Measurements from ENCODE around the gene CNTROB. TPM values are rescaled to one million over a fixed set of nuclear protein-coding genes. Genes with fewer than 3 reads are reported as not detected.

CNTROB gene
- total and polyA plus RNA-seq, 10 of the 15 experiments (the other 5 are each of a cell fraction or from before 2014, with no cell fraction given), result 2.0 to 36.2 (median 28.2) TPM

- H3K27ac ChIP-seq (ENCODE audit: control insufficient read depth, insufficient read depth), result peak overlapping the region; percentile 96
- no peaks in the 10 kb centered on the region for H3K27me3 ChIP-seq (replicated peaks in 1 of 2; ENCODE audit: control insufficient read depth in 2 of 2, insufficient read depth in 2 of 2, low read length in 1 of 2)
- H2AFZ ChIP-seq (ENCODE audit: control insufficient read depth, low read depth, low read length), result peak overlapping the region; percentile 97
- ChIA-PET POLR2A (interaction anchor here (0.5 to 3.4 kb wide), 25 partner anchors 8 to 447 kb away, joined by 3 to 27 read pairs (median 3); partner anchors contain the start of genes NAA38, RNF227 and SLC25A35), CTCF (interaction anchor here (0.5 to 8.9 kb wide), 23 partner anchors 10 to 263 kb away, joined by 3 to 76 read pairs (median 4); partner anchors contain the start of genes CYB5D1, GUCY2D, NAA38 and RNF227), RAD21 (ENCODE audit: unreplicated experiment) (interaction anchor here (0.7 to 2.8 kb wide), 26 partner anchors 10 to 257 kb away, joined by 3 to 14 read pairs (median 4); partner anchors contain the start of genes BORCS6, CYB5D1, NAA38 and RNF227), SMC1A (ENCODE audit: uncharacterized antibody, unreplicated experiment) (interaction anchor here (0.6 to 4.7 kb wide), 21 partner anchors 12 to 187 kb away, joined by 3 to 25 read pairs (median 5); partner anchors contain the start of genes NAA38 and RNF227)
- DNase-seq (ENCODE audit: low read depth, low spot score) (no peak), ATAC-seq (peak; percentile 53), FAIRE-seq (peak; percentile 27)
- H4K20me1 ChIP-seq (ENCODE audit: control insufficient read depth, insufficient read depth), result no peaks in the 10 kb centered on the region
- peaks cover 31% of the 10 kb centered on the region for H3K79me2 ChIP-seq (ENCODE audit: control insufficient read depth, insufficient read depth, low read length)
- under 1% methylated on average over 16 of the region's 17 CpGs for whole genome bisulfite sequencing (ENCODE audit: insufficient coverage, insufficient replicate concordance, low lambda C conversion rate, missing lambda C conversion rate)
- BruUV-seq (replicated peaks), result no TSS peak
- H3K36me3 ChIP-seq (ENCODE audit: control insufficient read depth in 2 of 2, insufficient read depth in 2 of 2, low read length in 1 of 2), result peaks cover 0 to 3% of the 10 kb centered on the region in 2 experiments; a peak in 2 of 4 replicates
- no peaks in the 10 kb centered on the region for H3K9me3 ChIP-seq (replicated peaks; ENCODE audit: control insufficient read depth, insufficient read depth, low read length)
- in situ Hi-C loops (cut with MboI), result no loop called here
- H3K4me3 ChIP-seq, result peak overlapping the region; percentile 98
- peaks cover 8% of the 10 kb centered on the region for H3K4me1 ChIP-seq (ENCODE audit: control insufficient read depth, insufficient read depth, low read length)
- intact Hi-C loops (cut with micrococcal nuclease; ENCODE audit: unreplicated experiment), result loop anchor here (5.0 kb wide), 1 partner anchor 55 kb away; no protein-coding TSS in a partner anchor
- H3K4me2 ChIP-seq (ENCODE audit: control insufficient read depth, insufficient read depth), result peak overlapping the region; percentile 51
- H3K9ac ChIP-seq (ENCODE audit: control insufficient read depth, insufficient read depth, low read length), result peak overlapping the region; percentile 97
- TF ChIP-seq GATAD2B (conservative IDR thresholded peaks at IDR 0.05; ENCODE audit: low read depth), result 0 out of 2 replicates have a peak, but pooled peaks have one; percentile 5
- TF ChIP-seq BCLAF1 (IDR thresholded peaks at IDR 0.05), result no peak
- TF ChIP-seq SMC3 (IDR thresholded peaks at IDR 0.05; ENCODE audit: borderline replicate concordance, low read length), result 0 out of 2 replicates have a peak, but pooled peaks have one; percentile 1
- TF ChIP-seq POLR2AphosphoS2 (IDR thresholded peaks at IDR 0.05; ENCODE audit: low read depth, low read length), result no peak
- no peak for TF ChIP-seq MYC (IDR thresholded peaks at IDR 0.05; ENCODE audit: insufficient read depth, insufficient read length, insufficient replicate concordance, low read length, severe bottlenecking)
- peak; percentile 12 for TF ChIP-seq SKIL (IDR thresholded peaks at IDR 0.05; ENCODE audit: low read depth, poor library complexity, severe bottlenecking)
- 0 out of 2 replicates have a peak, but pooled peaks have one; percentile 1 for TF ChIP-seq YY1 (IDR thresholded peaks at IDR 0.05; ENCODE audit: low read depth, low read length)
- no peak for TF ChIP-seq ZBED1 (IDR thresholded peaks at IDR 0.05; ENCODE audit: borderline replicate concordance)
- 0 out of 2 replicates have a peak, but pooled peaks have one; percentile 28 for TF ChIP-seq RELB (IDR thresholded peaks at IDR 0.05; ENCODE audit: low read depth)
- no peak for TF ChIP-seq ZNF274 (IDR thresholded peaks at IDR 0.05; ENCODE audit: insufficient read depth, insufficient read length)
- TF ChIP-seq SP1 (IDR thresholded peaks at IDR 0.05; ENCODE audit: low read depth, low read length), result no peak
- TF ChIP-seq DPF2 (IDR thresholded peaks at IDR 0.05), result peak; percentile 79; the same call in 1 of the 2 replicates
- no peak for TF ChIP-seq SUPT20H (IDR thresholded peaks at IDR 0.05; ENCODE audit: borderline replicate concordance, control insufficient read depth, low read depth, low read length)
These were observed 481 bp downstream of the CNTROB start for GRCh38 chr17:7932483-7932891.
